DOHH2 (cell line): Measurements from ENCODE around the gene MAMDC2.

ENCODE experiments used
- CTCF ChIP-seq: fragments of 200-600 bp; sonication (generic); IDR thresholded peaks from one replicate; pipeline ENCODE4 v1.5.1; 2014; ENCODE audit warnings: antibody characterized with exemption, mild to moderate bottlenecking, low read depth, low read length; ENCODE audit not compliant: poor library complexity, severe bottlenecking
- EZH2phosphoT487 ChIP-seq: fragments of 200-600 bp; sonication (generic); IDR thresholded peaks from 2 replicates; pipeline ENCODE4 v1.6.1; 2017; ENCODE audit warnings: borderline replicate concordance, mild to moderate bottlenecking, antibody characterized with exemption, low read length, moderate library complexity, mixed read lengths

- TF ChIP-seq CTCF (no peak), EZH2phosphoT487 (no peak)
Observed at GRCh38 chr9:70073756-70074155, 30.1 kb downstream of the MAMDC2 start.
